Mucosa of stomach (tissue), 1 donor: ENCODE results near the gene COL5A2.
A peak's percentile ranks its signal among the peaks of the same experiment; 100 is the strongest.

ENCODE experiments used
- H3K27me3 ChIP-seq: one replicate; pipeline ENCODE4 v1.7.0; 2013; ENCODE audit warnings: mild to moderate bottlenecking, low read length; ENCODE audit not compliant: control insufficient read depth, insufficient read depth
- H3K36me3 ChIP-seq: one replicate; pipeline ENCODE4 v1.7.0; 2013; ENCODE audit warnings: low read length; ENCODE audit not compliant: control insufficient read depth, insufficient read depth
- H3K4me1 ChIP-seq: one replicate; pipeline ENCODE4 v1.7.0; 2013; ENCODE audit warnings: mild to moderate bottlenecking, low read length; ENCODE audit not compliant: control insufficient read depth, insufficient read depth
- H3K4me3 ChIP-seq: one replicate; pipeline ENCODE4 v1.7.0; 2013; ENCODE audit warnings: low read length
- H3K9ac ChIP-seq: one replicate; pipeline ENCODE4 v1.7.0; 2013; ENCODE audit warnings: mild to moderate bottlenecking, low read length, moderate library complexity
- H3K9me3 ChIP-seq: one replicate; pipeline ENCODE4 v1.7.0; 2013; ENCODE audit warnings: mild to moderate bottlenecking, low read length, moderate library complexity; ENCODE audit not compliant: control insufficient read depth
- donor health status: Pancreatic carcinoma.

COL5A2 gene

DNA sequence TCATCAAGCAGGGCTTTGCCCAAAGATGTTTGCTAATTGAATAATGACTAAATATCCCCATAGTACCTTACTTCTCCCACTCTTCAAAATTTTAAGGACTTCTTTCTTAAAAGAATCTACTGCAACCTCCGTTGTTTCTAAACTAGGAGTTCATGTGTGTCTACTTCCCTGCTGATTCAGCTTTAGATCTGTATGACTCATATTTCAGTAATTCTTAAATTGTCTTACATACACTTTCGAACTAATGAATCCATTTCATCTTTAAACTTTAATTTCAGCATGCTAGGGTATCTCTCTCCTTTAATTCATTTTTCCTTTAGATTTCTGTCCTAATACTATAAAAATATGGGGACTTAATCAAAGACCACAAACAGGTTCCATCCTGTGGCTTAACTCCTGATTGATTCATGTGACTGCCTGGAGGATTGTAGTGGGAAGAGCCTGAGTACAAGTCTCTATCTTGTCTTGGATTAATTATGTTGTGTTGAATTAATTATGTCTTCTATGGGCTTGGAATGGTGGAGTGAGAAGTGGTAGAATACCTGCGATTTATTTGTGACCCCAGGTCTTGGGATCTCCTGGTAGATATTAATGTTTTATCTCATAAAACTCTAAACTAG, 24.9 kb upstream of the COL5A2 start:
- Histone ChIP-seq H3K9ac (no peak overlapping the region), H3K9me3 (no peaks in the 10 kb centered on the region), H3K4me1 (no peaks in the 10 kb centered on the region), H3K27me3 (no peaks in the 10 kb centered on the region), H3K4me3 (no peak overlapping the region), H3K36me3 (no peaks in the 10 kb centered on the region)

DNA sequence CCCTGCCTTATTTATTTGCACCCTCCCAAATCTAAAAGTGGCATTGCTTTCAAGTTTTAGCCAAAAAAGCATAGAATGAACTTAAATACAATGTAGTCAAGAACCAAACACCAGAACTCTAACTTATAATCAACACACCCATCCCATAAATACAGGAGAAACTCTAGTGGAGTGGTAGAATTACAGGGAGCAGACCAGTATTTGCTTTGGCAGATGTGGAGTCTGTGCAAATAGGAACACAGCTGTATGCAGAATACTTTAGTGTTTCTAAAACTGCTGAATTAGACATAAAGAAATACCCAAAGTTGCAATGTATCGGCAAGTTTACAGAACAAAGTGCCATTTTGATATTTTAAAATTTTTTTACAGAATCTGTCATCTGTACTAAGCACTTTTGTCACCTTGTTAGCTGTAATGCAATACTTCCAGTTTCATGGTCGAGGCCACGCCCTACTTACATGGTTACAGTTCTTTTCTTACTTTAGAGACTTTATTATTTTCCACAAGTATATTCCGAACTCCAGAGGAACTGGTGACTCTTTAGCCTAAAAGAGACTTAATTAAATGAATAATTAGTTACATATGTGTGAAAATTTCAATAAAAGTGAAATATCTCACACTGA, 23.7 kb upstream of the COL5A2 start:
- Histone ChIP-seq H3K27me3 (no peaks in the 10 kb centered on the region), H3K36me3 (no peaks in the 10 kb centered on the region), H3K9ac (no peak overlapping the region), H3K9me3 (no peaks in the 10 kb centered on the region), H3K4me3 (no peak overlapping the region), H3K4me1 (no peaks in the 10 kb centered on the region)

DNA sequence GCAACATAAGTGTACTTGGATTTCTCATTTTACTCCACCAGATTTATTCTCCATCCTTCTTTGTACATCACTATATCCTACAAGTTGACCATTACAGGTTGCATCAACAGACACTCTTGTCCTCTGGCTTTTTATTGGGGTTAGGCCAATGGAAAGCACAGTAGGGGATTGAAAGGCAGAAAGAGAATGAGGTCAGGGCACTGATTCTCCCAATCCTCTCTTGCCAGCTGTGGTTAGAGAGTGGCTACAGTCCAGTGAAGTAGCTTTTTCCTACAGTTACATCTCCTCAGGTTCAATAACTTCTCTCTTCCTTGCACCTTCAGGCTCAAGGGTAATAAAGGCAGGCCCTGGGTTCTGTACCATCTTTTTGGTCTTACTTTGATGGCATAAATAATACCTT, 20.2 kb upstream of the COL5A2 start:
- Histone ChIP-seq H3K9me3 (no peaks in the 10 kb centered on the region), H3K4me3 (no peak overlapping the region), H3K4me1 (no peaks in the 10 kb centered on the region), H3K9ac (no peak overlapping the region), H3K27me3 (no peaks in the 10 kb centered on the region), H3K36me3 (no peaks in the 10 kb centered on the region)

DNA sequence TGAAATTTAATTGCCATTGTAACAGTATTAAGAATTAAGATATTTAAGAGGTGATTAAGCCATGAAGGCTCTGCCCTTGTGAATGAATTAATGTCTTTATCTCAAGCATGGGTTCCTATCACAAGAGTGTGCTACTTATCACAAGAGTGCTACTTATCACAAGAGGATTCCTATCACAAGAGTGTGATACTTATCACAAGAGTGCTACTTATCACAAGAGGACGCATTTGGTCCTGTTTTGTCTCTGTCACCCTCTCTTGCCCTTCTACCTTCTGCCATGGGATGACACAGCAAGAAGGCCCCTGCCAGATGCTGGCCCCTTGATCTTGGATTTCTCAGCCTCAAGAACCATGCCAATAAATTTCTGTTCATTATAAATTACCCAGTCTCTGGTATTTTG, 13.2 kb upstream of the COL5A2 start:
- Histone ChIP-seq H3K27me3 (no peaks in the 10 kb centered on the region), H3K9me3 (no peaks in the 10 kb centered on the region), H3K36me3 (no peaks in the 10 kb centered on the region), H3K4me3 (no peak overlapping the region), H3K9ac (no peak overlapping the region), H3K4me1 (no peaks in the 10 kb centered on the region)

DNA sequence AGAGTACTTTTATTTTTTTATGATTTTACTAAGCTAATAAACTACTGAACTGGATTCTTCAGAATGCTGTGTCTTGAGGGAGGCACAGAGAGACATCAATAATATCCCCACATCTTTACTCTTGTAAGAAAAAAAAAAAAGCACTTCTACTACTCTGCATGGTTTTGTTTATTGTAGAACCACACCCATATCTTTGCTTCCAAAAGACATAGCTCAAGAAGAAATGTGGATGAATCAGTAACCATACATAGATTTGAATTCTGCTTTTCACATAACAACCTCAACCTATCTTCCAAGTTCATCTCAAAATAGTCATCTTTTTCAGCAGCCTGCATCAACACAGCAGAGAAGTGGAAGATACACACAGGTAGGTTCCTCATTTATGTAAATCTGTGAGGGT, 12.2 kb upstream of the COL5A2 start:
- Histone ChIP-seq H3K36me3 (no peaks in the 10 kb centered on the region), H3K27me3 (no peaks in the 10 kb centered on the region), H3K9ac (no peak overlapping the region), H3K4me1 (no peaks in the 10 kb centered on the region), H3K4me3 (no peak overlapping the region), H3K9me3 (no peaks in the 10 kb centered on the region)

DNA sequence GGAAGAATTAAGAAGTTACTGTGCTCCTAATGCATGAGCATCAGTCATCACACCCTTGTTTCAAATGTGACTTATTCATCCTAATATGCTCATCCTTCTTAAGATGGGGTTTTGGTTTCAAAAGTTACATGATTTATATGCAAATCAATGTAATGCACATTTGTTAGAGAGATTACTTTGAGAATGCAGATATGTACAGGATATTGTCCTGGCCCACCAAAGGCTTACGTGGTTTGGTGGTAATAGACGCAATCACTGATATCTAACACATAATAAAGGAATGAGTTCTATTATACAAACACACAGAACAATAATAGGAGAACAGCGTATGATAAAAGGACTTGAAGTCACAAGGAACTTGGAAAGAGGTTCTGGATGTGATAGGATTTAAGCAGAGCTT, 11.1 kb upstream of the COL5A2 start:
- no peaks in the 10 kb centered on the region for H3K27me3 ChIP-seq
- no peak overlapping the region for H3K4me3 ChIP-seq

DNA sequence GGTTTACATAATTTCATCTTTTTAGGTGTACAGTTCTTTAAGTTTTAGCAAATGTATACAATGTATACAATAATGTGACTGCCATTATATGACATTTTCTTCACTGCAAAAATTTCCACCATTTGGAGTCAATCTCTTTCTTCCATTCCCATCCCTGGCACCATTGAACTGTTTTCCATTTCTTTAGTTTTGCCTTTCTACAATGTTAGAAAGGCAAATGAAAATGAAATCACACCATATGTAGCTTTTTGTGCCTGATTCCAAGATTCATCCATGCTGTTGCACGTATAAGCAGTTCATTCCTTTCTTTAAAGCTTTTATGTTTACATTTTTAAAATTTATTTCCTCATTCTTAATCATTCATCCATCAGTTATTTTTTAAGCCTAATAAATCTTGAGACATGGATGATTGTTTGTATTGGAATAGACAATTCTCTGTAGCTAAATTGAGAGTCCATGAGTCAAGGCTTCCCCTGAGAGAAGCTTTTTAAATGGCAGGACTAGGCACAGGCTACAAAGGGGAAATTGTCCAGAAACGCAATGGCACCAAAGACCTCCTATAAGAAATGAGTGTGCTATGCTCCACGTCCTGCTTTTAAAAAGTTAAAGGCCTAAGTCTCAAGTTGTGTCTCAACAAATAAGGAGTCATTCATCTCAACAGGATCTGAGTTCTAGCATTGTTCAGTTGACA, 8.7 kb upstream of the COL5A2 start:
- H3K36me3 ChIP-seq: no peaks in the 10 kb centered on the region
- no peaks in the 10 kb centered on the region for H3K4me1 ChIP-seq
- no peak overlapping the region for H3K9ac ChIP-seq
- H3K27me3 ChIP-seq: no peaks in the 10 kb centered on the region
- no peak overlapping the region for H3K4me3 ChIP-seq
- no peaks in the 10 kb centered on the region for H3K9me3 ChIP-seq

More for the DNA sequence above, 11.1 kb upstream of the COL5A2 start:
- H3K9me3 ChIP-seq: no peaks in the 10 kb centered on the region
- no peaks in the 10 kb centered on the region for H3K4me1 ChIP-seq
- no peak overlapping the region for H3K9ac ChIP-seq
- no peaks in the 10 kb centered on the region for H3K36me3 ChIP-seq

DNA sequence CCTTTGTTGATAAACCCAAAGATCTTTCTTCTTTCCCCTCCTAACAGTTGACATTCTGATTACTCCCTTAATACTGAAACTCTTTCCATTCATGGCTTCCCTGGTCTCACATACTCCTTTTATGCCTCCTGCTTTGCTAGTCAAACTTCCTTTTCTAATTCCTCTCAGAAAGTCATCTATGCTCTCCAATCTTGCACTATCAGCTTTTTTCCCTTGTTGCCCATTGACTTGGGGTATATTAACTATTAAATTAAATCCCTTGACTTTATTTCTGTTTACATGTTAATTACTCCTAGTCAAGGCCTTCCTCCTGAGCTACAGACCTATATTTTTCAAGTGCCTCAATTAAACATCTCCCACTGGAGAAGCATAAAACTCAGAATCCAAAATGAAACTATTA, 3.6 kb upstream of the COL5A2 start:
- H3K27me3 ChIP-seq: peaks cover 9% of the 10 kb centered on the region
- H3K4me1 ChIP-seq: no peaks in the 10 kb centered on the region
- H3K9me3 ChIP-seq: no peaks in the 10 kb centered on the region
- no peaks in the 10 kb centered on the region for H3K36me3 ChIP-seq
- no peak overlapping the region for H3K9ac ChIP-seq
- H3K4me3 ChIP-seq: no peak overlapping the region

DNA sequence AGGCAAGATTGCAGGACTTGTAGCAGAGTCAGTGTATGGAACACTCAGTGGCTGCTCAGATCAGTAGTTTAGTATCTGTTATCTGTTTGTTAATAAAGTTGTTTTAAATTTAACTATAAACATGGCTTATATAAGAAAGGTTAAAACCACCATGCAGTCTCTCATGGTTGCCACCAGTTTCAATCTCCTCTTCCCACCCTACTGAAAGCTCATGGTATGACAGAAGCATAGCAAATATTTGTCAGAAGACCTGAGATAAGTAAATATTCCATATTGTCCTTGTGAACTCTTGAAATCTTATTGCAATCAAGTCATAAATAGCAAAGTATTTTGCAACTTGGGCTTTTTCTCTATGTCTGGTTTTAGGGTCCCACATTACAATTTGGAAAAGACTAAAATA, 2.1 kb upstream of the COL5A2 start:
- peaks cover 9% of the 10 kb centered on the region for H3K27me3 ChIP-seq
- H3K4me3 ChIP-seq: no peak overlapping the region
- H3K4me1 ChIP-seq: no peaks in the 10 kb centered on the region
- no peaks in the 10 kb centered on the region for H3K9me3 ChIP-seq
- no peaks in the 10 kb centered on the region for H3K36me3 ChIP-seq
- H3K9ac ChIP-seq: no peak overlapping the region

DNA sequence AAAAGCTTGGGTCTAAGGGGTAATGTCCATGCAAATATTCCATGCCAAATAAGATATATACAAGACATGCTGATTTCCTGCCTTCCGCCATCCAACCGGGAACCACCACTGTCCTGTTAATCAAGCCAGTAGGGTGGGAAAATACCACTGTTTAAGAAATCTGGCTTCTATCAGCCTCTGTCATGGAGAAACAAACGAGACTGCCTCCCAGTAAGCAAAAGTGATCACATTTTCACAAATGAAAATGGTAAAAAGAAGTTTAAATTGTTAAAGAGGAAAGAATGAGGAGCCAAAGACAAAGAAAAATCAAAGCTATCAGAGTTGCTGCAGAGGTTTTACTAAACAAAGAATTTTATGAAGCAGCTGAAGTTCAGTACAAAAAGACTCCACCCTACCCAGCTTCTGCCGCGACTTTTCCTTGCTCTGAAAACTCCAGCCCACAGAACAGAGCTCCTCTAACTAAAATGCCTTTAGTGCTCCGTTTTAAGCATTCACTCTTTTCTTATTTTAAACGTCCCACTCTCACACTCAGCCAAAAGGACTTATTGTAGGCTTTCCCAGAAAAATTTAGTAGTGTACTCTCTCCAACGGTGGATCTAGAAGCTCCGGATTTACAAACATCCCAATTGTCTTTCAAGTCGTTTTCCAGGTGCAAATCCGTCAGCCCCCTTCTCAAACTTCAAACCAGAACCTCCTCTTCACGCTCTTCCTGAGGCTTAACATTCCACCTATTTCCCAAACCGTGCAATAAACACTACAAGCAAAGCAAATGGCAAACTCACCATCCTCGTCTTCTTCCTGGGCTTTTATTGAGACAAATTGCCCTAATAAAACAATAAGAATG, 613 bp downstream of the COL5A2 start:
- Histone ChIP-seq H3K36me3 (no peaks in the 10 kb centered on the region), H3K9ac (peak overlapping the region; percentile 63), H3K4me3 (peak overlapping the region; percentile 18), H3K4me1 (no peaks in the 10 kb centered on the region), H3K9me3 (no peaks in the 10 kb centered on the region), H3K27me3 (peaks cover 9% of the 10 kb centered on the region)

DNA sequence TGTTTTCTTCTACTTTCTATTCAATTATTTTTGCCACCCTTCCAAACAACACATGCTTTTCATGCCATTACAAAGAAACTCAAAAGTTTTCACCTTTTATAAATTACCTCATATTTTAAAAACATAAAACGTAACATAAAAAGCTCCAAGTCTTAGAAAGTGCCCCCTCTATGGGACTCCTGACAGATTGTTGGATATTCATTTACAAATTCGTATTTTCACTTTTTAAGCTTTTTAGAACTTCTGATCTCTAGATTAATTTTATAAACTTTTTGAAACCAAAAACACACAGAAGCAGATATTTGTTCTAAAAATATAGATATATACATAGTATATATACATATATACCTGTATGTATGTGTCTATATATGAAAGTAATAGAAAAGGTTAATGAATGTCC, 1.5 kb downstream of the COL5A2 start:
- Histone ChIP-seq H3K27me3 (peaks cover 9% of the 10 kb centered on the region), H3K9ac (peak overlapping the region; percentile 63), H3K4me1 (no peaks in the 10 kb centered on the region), H3K9me3 (no peaks in the 10 kb centered on the region), H3K4me3 (no peak overlapping the region), H3K36me3 (no peaks in the 10 kb centered on the region)
